PFSK-1 (cell line): ENCODE results near the gene CDK5R1.

Source experiments
- FOXP2 ChIP-seq: optimal IDR thresholded peaks from 2 replicates; pipeline ENCODE3; 2011; ENCODE audit warnings: borderline replicate concordance, control low read depth, inconsistent platforms; ENCODE audit not compliant: insufficient read depth; ENCODE audit errors: extremely low read length, extremely low read depth
- POLR2AphosphoS5 ChIP-seq: IDR thresholded peaks from 2 replicates; pipeline ENCODE4 v1.6.1; 2012; ENCODE audit warnings: low read depth, mild to moderate bottlenecking, control low read depth, low read length, moderate library complexity
- SIN3A ChIP-seq: IDR thresholded peaks from 2 replicates; pipeline ENCODE4 v1.6.1; 2012; ENCODE audit warnings: mild to moderate bottlenecking, low read length, moderate library complexity, borderline replicate concordance; ENCODE audit not compliant: insufficient read depth
- TAF1 ChIP-seq: IDR thresholded peaks from 2 replicates; pipeline ENCODE4 v1.6.1; 2012; ENCODE audit warnings: low read length, control low read depth, borderline replicate concordance; ENCODE audit not compliant: insufficient read depth
- TF ChIP-seq, protein P1 (sequence below), 2 experiments: IDR thresholded peaks; 2 replicates each; pipeline versions ENCODE4 v1.6.1 to v1.8.0; 2011 to 2012; ENCODE audit warnings: low read depth in 2 of 2, low read length in 2 of 2, control low read depth in 1 of 2, inconsistent platforms in 1 of 2, mild to moderate bottlenecking in 1 of 2, moderate library complexity in 1 of 2; ENCODE audit not compliant: insufficient read depth in 1 of 2

The CDK5R1 gene

DNA sequence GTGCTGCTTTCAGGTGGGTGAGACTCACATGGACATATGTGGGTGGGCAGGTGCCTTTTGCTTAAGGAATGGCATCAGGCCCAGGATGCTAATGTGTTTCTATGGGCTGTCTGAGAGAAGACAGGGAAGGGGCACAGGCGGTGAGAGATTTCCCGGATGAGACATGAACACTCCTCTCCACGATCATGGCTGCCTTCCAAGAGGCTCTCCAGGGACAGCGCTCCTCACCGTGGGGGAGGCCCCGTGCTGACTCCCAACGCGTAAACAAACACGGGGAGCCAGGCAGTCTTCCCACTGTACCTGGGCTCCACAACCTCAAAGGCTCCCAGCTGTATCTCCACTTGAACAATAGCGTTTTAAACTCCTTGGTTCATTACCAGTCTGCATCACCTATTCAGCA lies 42.8 kb downstream of the CDK5R1 start:
- TF ChIP-seq POLR2AphosphoS5: no peak
- TF ChIP-seq FOXP2: peak; percentile 45
- TF ChIP-seq SIN3A: no peak

DNA sequence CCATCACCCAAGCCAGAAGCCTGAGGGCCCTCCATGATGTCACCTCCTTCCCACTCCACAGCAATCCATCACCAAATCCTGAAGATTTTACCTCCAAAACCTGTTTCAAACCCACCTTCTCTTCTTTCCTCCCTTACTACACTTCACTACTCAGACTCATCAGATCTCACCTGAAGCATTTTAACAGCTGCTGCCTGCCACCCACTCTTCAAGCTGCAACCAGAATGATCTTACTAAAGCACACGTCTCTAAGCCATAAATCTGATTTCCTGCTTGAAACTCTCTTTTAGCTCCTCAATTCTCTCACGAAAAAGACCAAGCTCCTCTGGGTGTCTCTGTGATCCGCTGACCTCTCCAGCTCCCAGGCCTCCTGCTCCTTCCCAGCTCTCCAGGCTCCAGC lies 46.5 kb downstream of the CDK5R1 start:
- TF ChIP-seq FOXP2 (no peak), SIN3A (no peak), POLR2AphosphoS5 (no peak), TAF1 (no peak)
- TF ChIP-seq, protein P1, sequence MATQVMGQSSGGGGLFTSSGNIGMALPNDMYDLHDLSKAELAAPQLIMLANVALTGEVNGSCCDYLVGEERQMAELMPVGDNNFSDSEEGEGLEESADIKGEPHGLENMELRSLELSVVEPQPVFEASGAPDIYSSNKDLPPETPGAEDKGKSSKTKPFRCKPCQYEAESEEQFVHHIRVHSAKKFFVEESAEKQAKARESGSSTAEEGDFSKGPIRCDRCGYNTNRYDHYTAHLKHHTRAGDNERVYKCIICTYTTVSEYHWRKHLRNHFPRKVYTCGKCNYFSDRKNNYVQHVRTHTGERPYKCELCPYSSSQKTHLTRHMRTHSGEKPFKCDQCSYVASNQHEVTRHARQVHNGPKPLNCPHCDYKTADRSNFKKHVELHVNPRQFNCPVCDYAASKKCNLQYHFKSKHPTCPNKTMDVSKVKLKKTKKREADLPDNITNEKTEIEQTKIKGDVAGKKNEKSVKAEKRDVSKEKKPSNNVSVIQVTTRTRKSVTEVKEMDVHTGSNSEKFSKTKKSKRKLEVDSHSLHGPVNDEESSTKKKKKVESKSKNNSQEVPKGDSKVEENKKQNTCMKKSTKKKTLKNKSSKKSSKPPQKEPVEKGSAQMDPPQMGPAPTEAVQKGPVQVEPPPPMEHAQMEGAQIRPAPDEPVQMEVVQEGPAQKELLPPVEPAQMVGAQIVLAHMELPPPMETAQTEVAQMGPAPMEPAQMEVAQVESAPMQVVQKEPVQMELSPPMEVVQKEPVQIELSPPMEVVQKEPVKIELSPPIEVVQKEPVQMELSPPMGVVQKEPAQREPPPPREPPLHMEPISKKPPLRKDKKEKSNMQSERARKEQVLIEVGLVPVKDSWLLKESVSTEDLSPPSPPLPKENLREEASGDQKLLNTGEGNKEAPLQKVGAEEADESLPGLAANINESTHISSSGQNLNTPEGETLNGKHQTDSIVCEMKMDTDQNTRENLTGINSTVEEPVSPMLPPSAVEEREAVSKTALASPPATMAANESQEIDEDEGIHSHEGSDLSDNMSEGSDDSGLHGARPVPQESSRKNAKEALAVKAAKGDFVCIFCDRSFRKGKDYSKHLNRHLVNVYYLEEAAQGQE (IDR thresholded peaks at IDR 0.05; ENCODE audit: insufficient read depth in 1 of 2, low read depth in 2 of 2, low read length in 2 of 2): no peak

DNA sequence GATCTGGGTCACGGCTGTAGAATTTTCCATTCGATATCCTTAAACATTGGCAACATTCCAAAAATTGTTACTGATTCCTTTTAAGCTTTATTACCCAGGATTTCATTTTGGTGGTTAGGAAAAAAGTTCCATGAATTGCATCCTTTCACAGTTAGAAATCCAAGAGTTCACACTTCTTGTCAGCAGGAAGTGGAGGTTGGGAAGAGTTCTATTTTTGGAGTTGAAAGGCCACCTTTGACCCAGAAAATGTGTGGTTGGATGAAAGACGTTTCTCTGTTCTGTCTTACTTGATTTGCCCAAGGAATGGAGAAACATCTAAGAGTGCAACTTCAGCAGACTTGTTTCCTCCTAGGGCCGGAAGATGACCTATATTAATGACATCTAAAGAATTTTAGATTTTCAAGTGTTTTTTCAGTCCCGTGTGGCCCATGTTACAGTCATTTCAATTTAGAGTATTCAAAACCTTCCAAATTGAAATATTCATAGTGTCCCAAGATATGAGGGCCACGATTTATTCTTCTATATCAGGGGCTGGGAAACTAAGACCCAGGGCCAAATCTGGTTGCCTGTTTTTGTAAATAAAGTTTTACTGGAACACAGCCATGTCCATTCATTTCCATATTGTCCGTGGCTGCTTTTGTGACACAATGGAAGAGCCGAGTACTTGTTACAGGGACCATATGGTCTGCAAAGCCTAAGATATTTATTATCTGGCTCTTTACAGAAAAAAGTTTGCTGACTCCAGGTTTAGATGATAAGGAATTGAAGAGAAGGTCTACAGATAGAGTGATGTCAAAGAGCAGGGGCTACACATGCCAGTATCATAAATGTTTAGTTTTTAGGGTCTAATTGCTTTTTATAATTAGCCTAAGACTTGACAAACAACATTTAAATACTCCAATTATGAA lies 50.2 kb downstream of the CDK5R1 start:
- no peak for TF ChIP-seq FOXP2
- no peak for TF ChIP-seq TAF1
- TF ChIP-seq SIN3A: no peak
